H9 (cell line): ENCODE results near the gene HECA. TPM values are rescaled to one million over a fixed set of nuclear protein-coding genes. Genes with fewer than 3 reads are reported as not detected.

Source experiments
- DNase-seq: peaks from one replicate; pipeline ENCODE4 v3.0.0-alpha.2; 2017
- H2AFZ ChIP-seq: one replicate; pipeline ENCODE4 v1.6.1; 2013; ENCODE audit warnings: mild to moderate bottlenecking, low read length, control low read depth, moderate library complexity
- H2AK5ac ChIP-seq: 2 replicates; pipeline ENCODE4 v1.6.1; 2013; ENCODE audit warnings: low read length, control low read depth, mixed read lengths; ENCODE audit not compliant: insufficient read length
- H2BK120ac ChIP-seq: one replicate; pipeline ENCODE4 v1.6.1; 2013; ENCODE audit warnings: low read depth, mild to moderate bottlenecking, low read length, control low read depth, inconsistent platforms; ENCODE audit not compliant: poor library complexity, severe bottlenecking
- H2BK12ac ChIP-seq: 2 replicates; pipeline ENCODE4 v1.6.1; 2013; ENCODE audit warnings: low read length, control low read depth, mixed read lengths, low read depth; ENCODE audit not compliant: insufficient read length
- H2BK15ac ChIP-seq: 2 replicates; pipeline ENCODE4 v1.6.1; 2013; ENCODE audit warnings: low read depth, low read length, control low read depth
- H2BK20ac ChIP-seq: one replicate; pipeline ENCODE4 v1.6.1; 2013; ENCODE audit warnings: low read depth, mild to moderate bottlenecking, low read length, control low read depth, inconsistent platforms; ENCODE audit not compliant: poor library complexity, severe bottlenecking
- H2BK5ac ChIP-seq: 2 replicates; pipeline ENCODE4 v1.6.1; 2013; ENCODE audit warnings: low read length, control low read depth, mixed read lengths; ENCODE audit not compliant: insufficient read length
- H3K14ac ChIP-seq: 2 replicates; pipeline ENCODE4 v1.6.1; 2013; ENCODE audit warnings: low read length, control low read depth; ENCODE audit not compliant: insufficient read depth
- H3K18ac ChIP-seq: 2 replicates; pipeline ENCODE4 v1.6.1; 2013; ENCODE audit warnings: low read depth, mild to moderate bottlenecking, mixed read lengths, low read length, control low read depth; ENCODE audit not compliant: insufficient read length
- H3K23ac ChIP-seq: 2 replicates; pipeline ENCODE4 v1.6.1; 2013; ENCODE audit warnings: low read length, control low read depth, mixed read lengths, low read depth; ENCODE audit not compliant: insufficient read length
- H3K23me2 ChIP-seq: 2 replicates; pipeline ENCODE4 v1.6.1; 2013; ENCODE audit warnings: low read depth, mild to moderate bottlenecking, mixed read lengths, low read length, control low read depth; ENCODE audit not compliant: insufficient read length, poor library complexity, severe bottlenecking
- H3K27ac ChIP-seq: 2 replicates; pipeline ENCODE4 v1.5.1; 2013; ENCODE audit warnings: low read length, control low read depth, mixed read lengths, low read depth; ENCODE audit not compliant: insufficient read length
- H3K27me3 ChIP-seq: 2 replicates; pipeline ENCODE4 v1.6.1; 2013; ENCODE audit warnings: low read length, control low read depth, inconsistent platforms; ENCODE audit not compliant: insufficient read depth
- H3K4ac ChIP-seq: 2 replicates; pipeline ENCODE4 v1.6.1; 2013; ENCODE audit warnings: low read depth, mild to moderate bottlenecking, control low read depth, inconsistent platforms, low read length, moderate library complexity
- H3K4me1 ChIP-seq: 2 replicates; pipeline ENCODE4 v1.6.1; 2013; ENCODE audit warnings: low read length, control low read depth, inconsistent platforms; ENCODE audit not compliant: insufficient read depth
- H3K4me2 ChIP-seq: 2 replicates; pipeline ENCODE4 v1.6.1; 2013; ENCODE audit warnings: low read length, control low read depth, mixed read lengths; ENCODE audit not compliant: insufficient read length, insufficient read depth
- H3K56ac ChIP-seq: 2 replicates; pipeline ENCODE4 v1.6.1; 2013; ENCODE audit warnings: low read depth, mild to moderate bottlenecking, mixed read lengths, low read length, control low read depth; ENCODE audit not compliant: insufficient read length
- H3K79me1 ChIP-seq: 2 replicates; pipeline ENCODE4 v1.6.1; 2013; ENCODE audit warnings: low read depth, mild to moderate bottlenecking, moderate library complexity, low read length, control low read depth, inconsistent platforms; ENCODE audit not compliant: insufficient read depth, poor library complexity, severe bottlenecking
- H3K79me2 ChIP-seq: 2 replicates; pipeline ENCODE4 v1.6.1; 2013; ENCODE audit warnings: low read length, control low read depth, inconsistent platforms; ENCODE audit not compliant: insufficient read depth
- H3K9ac ChIP-seq: 2 replicates; pipeline ENCODE4 v1.6.1; 2013; ENCODE audit warnings: low read length, control low read depth, mixed read lengths; ENCODE audit not compliant: insufficient read length; ENCODE audit errors: extremely low read depth
- H3K9me3 ChIP-seq: one replicate; pipeline ENCODE4 v1.6.1; 2013; ENCODE audit warnings: low read depth, low read length, inconsistent platforms; ENCODE audit not compliant: control insufficient read depth
- H3T11ph ChIP-seq: one replicate; pipeline ENCODE4 v1.6.1; 2013; ENCODE audit warnings: mild to moderate bottlenecking, low read length, control low read depth, inconsistent platforms
- H4K20me1 ChIP-seq: one replicate; pipeline ENCODE4 v1.6.1; 2013; ENCODE audit not compliant: control insufficient read depth, insufficient read length, insufficient read depth
- H4K5ac ChIP-seq: 2 replicates; pipeline ENCODE4 v1.6.1; 2013; ENCODE audit warnings: low read depth, mild to moderate bottlenecking, mixed read lengths, low read length, control low read depth; ENCODE audit not compliant: insufficient read length
- H4K8ac ChIP-seq: replicated peaks from 2 replicates; pipeline ENCODE4 v1.6.1; 2013; ENCODE audit warnings: low read length, control low read depth, mixed read lengths, low read depth; ENCODE audit not compliant: insufficient read length
- H4K91ac ChIP-seq: 2 replicates; pipeline ENCODE4 v1.6.1; 2013; ENCODE audit warnings: low read depth, mild to moderate bottlenecking, moderate library complexity, mixed read lengths, low read length, control low read depth; ENCODE audit not compliant: insufficient read length
- H3K27ac Mint-ChIP-seq, 3 experiments: 2 replicates in 2 of 3; 3 replicates in 1 of 3; pipeline ENCODE4 v1.8.0; 2020 to 2021; ENCODE audit warnings: mixed read lengths in 3 of 3, mild to moderate bottlenecking in 1 of 3, moderate library complexity in 1 of 3
- H3K27me3 Mint-ChIP-seq: 2 replicates; pipeline ENCODE4 v1.8.0; 2021; ENCODE audit warnings: low read depth, mild to moderate bottlenecking, moderate library complexity, mixed read lengths
- H3K36me3 Mint-ChIP-seq, 3 experiments: 2 replicates in 2 of 3; 3 replicates in 1 of 3; pipeline ENCODE4 v1.8.0; 2020 to 2021; ENCODE audit warnings: low read depth in 3 of 3, mixed read lengths in 3 of 3; ENCODE audit not compliant: insufficient read depth in 1 of 3
- H3K4me1 Mint-ChIP-seq, 2 experiments: 2 replicates each; pipeline ENCODE4 v1.8.0; 2020; ENCODE audit warnings: mixed read lengths in 2 of 2
- H3K4me3 Mint-ChIP-seq, 2 experiments: 2 replicates in 1 of 2; 3 replicates in 1 of 2; pipeline ENCODE4 v1.8.0; 2020 to 2021; ENCODE audit warnings: mild to moderate bottlenecking in 2 of 2, mixed read lengths in 2 of 2, moderate library complexity in 1 of 2
- H3K9me3 Mint-ChIP-seq, 2 experiments: 2 replicates in 1 of 2; 3 replicates in 1 of 2; pipeline ENCODE4 v1.8.0; 2020; ENCODE audit warnings: mild to moderate bottlenecking in 2 of 2, mixed read lengths in 2 of 2, moderate library complexity in 1 of 2
- CTCF ChIP-seq: fragments of 200-600 bp; sonication (generic); conservative IDR thresholded peaks from 3 replicates; pipeline ENCODE4 v1.8.0; 2021; ENCODE audit warnings: antibody characterized with exemption, mild to moderate bottlenecking
- WGBS: extraction: QIAGEN DNeasy Blood & Tissue Kit; methylation state at CpG from one replicate; pipeline ENCODE4 v1.1.7; 2013; ENCODE audit warnings: missing lambda C conversion rate, low lambda C conversion rate, mixed read lengths; ENCODE audit not compliant: insufficient read length; ENCODE audit errors: extremely low coverage; 5-methylcytosine and 5-hydroxymethylcytosine counted together
- total RNA-seq: library from RNA; stranded (reverse); gene quantifications from 2 replicates; pipeline ENCODE4 v1.2.1, GENCODE V29; 2021

HECA gene
- total RNA-seq, 1 experiment from 2014 or later = 4.8 TPM

- Histone ChIP-seq H3K4me2 (no peak overlapping the region), H3K9ac (no peak overlapping the region), H3T11ph (no peak overlapping the region), H4K8ac (no peak overlapping the region), H3K79me2 (no peaks in the 10 kb centered on the region), H3K27me3 (no peaks in the 10 kb centered on the region), H2BK120ac (no peak overlapping the region), H4K91ac (no peak overlapping the region), H3K14ac (no peak overlapping the region), H3K9me3 (no peaks in the 10 kb centered on the region), H3K79me1 (no peaks in the 10 kb centered on the region), H2BK5ac (no peak overlapping the region), H2BK12ac (no peak overlapping the region), H3K18ac (no peak overlapping the region), H3K4ac (no peak overlapping the region), H2AFZ (no peak overlapping the region), H3K23ac (no peak overlapping the region), H4K5ac (no peak overlapping the region), H3K56ac (no peak overlapping the region), H4K20me1 (no peaks in the 10 kb centered on the region), H3K23me2 (no peaks in the 10 kb centered on the region), H3K4me1 (0 out of 2 replicates have a peak, but pooled peaks cover 1% of the 10 kb centered on the region), H2BK15ac (no peak overlapping the region), H2BK20ac (no peak overlapping the region), H2AK5ac (no peak overlapping the region), H3K27ac (no peak overlapping the region)
- no CpG with 5 or more reads among the region's 20 CpGs for WGBS
- H3K36me3 Mint-ChIP-seq = peaks cover 0 to 10% (median 8%) of the 10 kb centered on the region in 3 experiments; a peak in 5 of 7 replicates
- no peak overlapping the region; a peak in 1 of 7 replicates for H3K27ac Mint-ChIP-seq
- no peak for TF ChIP-seq CTCF
- H3K4me1 Mint-ChIP-seq = peaks cover 5 to 9% of the 10 kb centered on the region in 2 experiments
- H3K27me3 Mint-ChIP-seq = no peaks in the 10 kb centered on the region; the same call in 1 of the 2 replicates
- no peak for DNase-seq
- no peak overlapping the region for H3K4me3 Mint-ChIP-seq
- H3K9me3 Mint-ChIP-seq = no peaks in the 10 kb centered on the region
Measured at GRCh38 chr6:139166956-139167313, 32.1 kb downstream of the HECA start.
